Vagina (tissue), 2 donors: ENCODE results near the gene RHEX.

Experiments
- POLR2A ChIP-seq, 2 donors: fragments of 450-650 bp; IDR thresholded peaks; one replicate each; pipeline ENCODE4 v1.6.1; 2017; ENCODE audit warnings: antibody characterized with exemption in 2 of 2, mild to moderate bottlenecking in 2 of 2, moderate library complexity in 2 of 2
- TF ChIP-seq, protein P1 (sequence below), 3 experiments: fragments of 450-650 bp in 2 of 3; fragments of 200-600 bp in 1 of 3; sonication (generic) in 1 of 3; IDR thresholded peaks; one replicate each; pipeline ENCODE4 v1.5.1; 2017 to 2019; ENCODE audit warnings: antibody characterized with exemption in 3 of 3, mild to moderate bottlenecking in 2 of 3, moderate library complexity in 2 of 3

DNA sequence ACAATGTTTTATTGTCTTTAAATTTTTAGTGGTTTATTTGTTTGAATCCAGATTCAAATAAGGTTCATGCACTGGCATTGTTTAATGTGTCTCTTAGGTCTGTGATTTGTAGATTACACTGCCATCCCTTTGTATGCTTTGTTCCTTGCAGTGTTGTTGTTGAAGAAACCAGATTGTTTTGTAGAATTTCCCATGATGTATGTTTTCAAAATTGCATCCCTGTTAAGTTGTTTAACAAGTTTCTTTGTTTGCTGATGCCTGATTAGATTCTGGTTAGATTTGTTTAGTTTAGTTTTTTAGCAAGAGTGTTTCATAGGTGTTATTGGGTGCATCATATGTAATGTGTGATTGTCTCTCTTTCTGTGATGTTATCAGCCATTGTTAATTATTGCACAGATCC lies 69.7 kb downstream of the RHEX start:
- no peak for TF ChIP-seq POLR2A (IDR thresholded peaks at IDR 0.05)
- TF ChIP-seq, protein P1, sequence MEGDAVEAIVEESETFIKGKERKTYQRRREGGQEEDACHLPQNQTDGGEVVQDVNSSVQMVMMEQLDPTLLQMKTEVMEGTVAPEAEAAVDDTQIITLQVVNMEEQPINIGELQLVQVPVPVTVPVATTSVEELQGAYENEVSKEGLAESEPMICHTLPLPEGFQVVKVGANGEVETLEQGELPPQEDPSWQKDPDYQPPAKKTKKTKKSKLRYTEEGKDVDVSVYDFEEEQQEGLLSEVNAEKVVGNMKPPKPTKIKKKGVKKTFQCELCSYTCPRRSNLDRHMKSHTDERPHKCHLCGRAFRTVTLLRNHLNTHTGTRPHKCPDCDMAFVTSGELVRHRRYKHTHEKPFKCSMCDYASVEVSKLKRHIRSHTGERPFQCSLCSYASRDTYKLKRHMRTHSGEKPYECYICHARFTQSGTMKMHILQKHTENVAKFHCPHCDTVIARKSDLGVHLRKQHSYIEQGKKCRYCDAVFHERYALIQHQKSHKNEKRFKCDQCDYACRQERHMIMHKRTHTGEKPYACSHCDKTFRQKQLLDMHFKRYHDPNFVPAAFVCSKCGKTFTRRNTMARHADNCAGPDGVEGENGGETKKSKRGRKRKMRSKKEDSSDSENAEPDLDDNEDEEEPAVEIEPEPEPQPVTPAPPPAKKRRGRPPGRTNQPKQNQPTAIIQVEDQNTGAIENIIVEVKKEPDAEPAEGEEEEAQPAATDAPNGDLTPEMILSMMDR (IDR thresholded peaks at IDR 0.05): no peak
